ENCODE results near the gene ZNF628.
"Not testable (repeated sequence)": the region's sequence is repeated elsewhere in the genome, so short reads cannot be mapped to it uniquely, and the experiment has no call there.

Gene ZNF628

GRCh38 chr19:55476100-55476775, at the start of gene ZNF628:
Gene ZNF628, plus strand, starts transcription at chr19:55476617. Its CDS starts 3,294 bp downstream, at chr19:55479911.
- peak; percentile 94 for DNase-seq (ENCODE audit: low read depth)

GRCh38 chr19:55431183-55431582, 45.2 kb upstream of the ZNF628 start:
- DNase-seq (ENCODE audit: low read depth): no peak

GRCh38 chr19:55432241-55432959, 44.0 kb upstream of the ZNF628 start:
- DNase-seq (ENCODE audit: low read depth): no peak

- DNase-seq (ENCODE audit: low read depth): no peak
Observed at GRCh38 chr19:55433292-55433691, 43.1 kb upstream of the ZNF628 start.

- no peak for DNase-seq (ENCODE audit: low read depth)
Observed at GRCh38 chr19:55434356-55434919, 42.0 kb upstream of the ZNF628 start.

GRCh38 chr19:55435020-55435419, 41.4 kb upstream of the ZNF628 start:
- DNase-seq (ENCODE audit: low read depth): no peak

- DNase-seq (ENCODE audit: low read depth): no peak
Observed at GRCh38 chr19:55436847-55437246, 39.6 kb upstream of the ZNF628 start.

GRCh38 chr19:55437410-55437809, 39.0 kb upstream of the ZNF628 start:
- DNase-seq (ENCODE audit: low read depth): no peak

GRCh38 chr19:55439052-55439451, 37.4 kb upstream of the ZNF628 start:
- no peak for DNase-seq (ENCODE audit: low read depth)

- no peak for DNase-seq (ENCODE audit: low read depth)
Observed at GRCh38 chr19:55440411-55441105, 35.9 kb upstream of the ZNF628 start.

- no peak for DNase-seq (ENCODE audit: low read depth)
Observed at GRCh38 chr19:55441319-55441691, 35.1 kb upstream of the ZNF628 start.

GRCh38 chr19:55441692-55442321, 34.6 kb upstream of the ZNF628 start:
- no peak for DNase-seq (ENCODE audit: low read depth)

- no peak for DNase-seq (ENCODE audit: low read depth)
Observed at GRCh38 chr19:55442372-55442961, 34.0 kb upstream of the ZNF628 start.

- no peak for DNase-seq (ENCODE audit: low read depth)
Observed at GRCh38 chr19:55443045-55443823, 33.2 kb upstream of the ZNF628 start, which contains the start of gene SHISA7. Gene SHISA7, minus strand, starts transcription at chr19:55443300. Its CDS starts 437 bp downstream, at chr19:55442863.

- no peak for DNase-seq (ENCODE audit: low read depth)
Observed at GRCh38 chr19:55443824-55444480, 32.5 kb upstream of the ZNF628 start.

- no peak for DNase-seq (ENCODE audit: low read depth)
Observed at GRCh38 chr19:55444646-55445045, 31.8 kb upstream of the ZNF628 start.

GRCh38 chr19:55446060-55446459, 30.4 kb upstream of the ZNF628 start:
- DNase-seq (ENCODE audit: low read depth): no peak

- DNase-seq (ENCODE audit: low read depth): no peak
Observed at GRCh38 chr19:55447421-55448174, 28.8 kb upstream of the ZNF628 start.

- DNase-seq (ENCODE audit: low read depth): not testable (repeated sequence)
Observed at GRCh38 chr19:55448175-55448490, 28.3 kb upstream of the ZNF628 start.

GRCh38 chr19:55449469-55449868, 26.9 kb upstream of the ZNF628 start:
- DNase-seq (ENCODE audit: low read depth): no peak
